Measurements from ENCODE around the gene METRN.

The METRN gene

DNA sequence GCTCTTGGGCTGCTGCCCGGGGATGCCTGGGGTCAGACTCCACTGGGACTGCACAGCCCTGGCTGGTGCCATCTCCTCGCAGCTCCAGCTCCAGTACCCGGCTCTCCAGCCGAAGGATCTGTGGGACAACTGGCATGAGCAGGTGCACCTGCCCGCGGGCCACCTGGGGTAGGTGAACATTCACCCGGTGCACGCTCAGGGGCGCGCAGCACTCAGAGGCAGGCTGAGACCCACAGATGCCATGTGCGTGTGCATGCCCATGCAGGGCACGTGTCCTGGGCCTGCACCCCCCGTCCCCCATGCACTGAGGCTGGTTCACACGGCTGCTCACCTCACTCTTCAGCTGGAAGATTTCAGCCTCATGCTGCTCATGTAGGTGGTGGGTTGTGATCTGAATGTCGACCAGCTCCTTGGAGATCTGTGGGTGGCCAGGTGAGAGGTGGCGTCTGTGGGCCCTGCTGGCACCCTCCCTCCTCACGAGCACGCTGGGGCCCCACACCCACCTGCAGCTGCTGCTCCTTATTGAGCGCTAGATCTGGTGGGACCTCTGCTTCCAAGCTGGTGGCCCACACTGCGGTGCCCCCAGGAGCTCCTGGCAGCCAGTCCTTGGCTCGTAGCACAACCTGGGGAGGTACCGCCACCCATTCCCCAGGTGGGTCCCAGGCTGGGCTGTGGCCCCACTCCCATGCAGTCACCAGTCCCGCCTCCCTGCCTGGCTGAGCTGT is 10.7 kb downstream of the METRN start:
- H3K27me3 ChIP-seq (ENCODE audit: insufficient read depth, poor library complexity, severe bottlenecking): no peaks in the 10 kb centered on the region
- ATAC-seq (ENCODE audit: low read depth) (no peak), DNase-seq (ENCODE audit: low spot score) (no peak)
- no peaks in the 10 kb centered on the region for H3K4me1 ChIP-seq (ENCODE audit: insufficient read depth, poor library complexity, severe bottlenecking)
- TF ChIP-seq, protein P1, sequence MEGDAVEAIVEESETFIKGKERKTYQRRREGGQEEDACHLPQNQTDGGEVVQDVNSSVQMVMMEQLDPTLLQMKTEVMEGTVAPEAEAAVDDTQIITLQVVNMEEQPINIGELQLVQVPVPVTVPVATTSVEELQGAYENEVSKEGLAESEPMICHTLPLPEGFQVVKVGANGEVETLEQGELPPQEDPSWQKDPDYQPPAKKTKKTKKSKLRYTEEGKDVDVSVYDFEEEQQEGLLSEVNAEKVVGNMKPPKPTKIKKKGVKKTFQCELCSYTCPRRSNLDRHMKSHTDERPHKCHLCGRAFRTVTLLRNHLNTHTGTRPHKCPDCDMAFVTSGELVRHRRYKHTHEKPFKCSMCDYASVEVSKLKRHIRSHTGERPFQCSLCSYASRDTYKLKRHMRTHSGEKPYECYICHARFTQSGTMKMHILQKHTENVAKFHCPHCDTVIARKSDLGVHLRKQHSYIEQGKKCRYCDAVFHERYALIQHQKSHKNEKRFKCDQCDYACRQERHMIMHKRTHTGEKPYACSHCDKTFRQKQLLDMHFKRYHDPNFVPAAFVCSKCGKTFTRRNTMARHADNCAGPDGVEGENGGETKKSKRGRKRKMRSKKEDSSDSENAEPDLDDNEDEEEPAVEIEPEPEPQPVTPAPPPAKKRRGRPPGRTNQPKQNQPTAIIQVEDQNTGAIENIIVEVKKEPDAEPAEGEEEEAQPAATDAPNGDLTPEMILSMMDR (IDR thresholded peaks at IDR 0.05; ENCODE audit: poor library complexity, severe bottlenecking): no peak
- no peaks in the 10 kb centered on the region for H3K36me3 ChIP-seq (ENCODE audit: low read depth)
- H3K9me3 ChIP-seq (ENCODE audit: severe bottlenecking): no peaks in the 10 kb centered on the region
- H3K27ac ChIP-seq (ENCODE audit: poor library complexity, severe bottlenecking): no peak overlapping the region
- H3K4me3 ChIP-seq (ENCODE audit: severe bottlenecking): no peak overlapping the region

DNA sequence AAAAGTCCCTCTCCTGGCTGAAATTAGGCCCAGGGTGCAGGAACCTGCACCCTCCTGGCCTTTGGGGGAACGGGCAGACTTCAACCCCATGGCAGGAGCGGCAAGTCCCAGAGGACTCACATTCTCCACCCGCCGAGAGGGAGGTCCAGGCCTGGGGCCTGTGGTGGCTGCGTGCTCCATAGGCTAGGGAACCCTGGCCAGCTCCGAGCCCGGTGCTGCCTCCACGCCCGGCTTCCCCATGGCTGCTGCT is 11.2 kb downstream of the METRN start:
- H3K27ac ChIP-seq (ENCODE audit: poor library complexity, severe bottlenecking): peak overlapping the region; percentile 64
- no peaks in the 10 kb centered on the region for H3K4me1 ChIP-seq (ENCODE audit: insufficient read depth, poor library complexity, severe bottlenecking)
- H3K9me3 ChIP-seq (ENCODE audit: severe bottlenecking): no peaks in the 10 kb centered on the region
- TF ChIP-seq, protein P1 (IDR thresholded peaks at IDR 0.05; ENCODE audit: poor library complexity, severe bottlenecking): no peak
- H3K27me3 ChIP-seq (ENCODE audit: insufficient read depth, poor library complexity, severe bottlenecking): no peaks in the 10 kb centered on the region
- DNase-seq (ENCODE audit: low spot score) (no peak), ATAC-seq (ENCODE audit: low read depth) (no peak)
- H3K36me3 ChIP-seq (ENCODE audit: low read depth): no peaks in the 10 kb centered on the region
- H3K4me3 ChIP-seq (ENCODE audit: severe bottlenecking): peak overlapping the region; percentile 43

DNA sequence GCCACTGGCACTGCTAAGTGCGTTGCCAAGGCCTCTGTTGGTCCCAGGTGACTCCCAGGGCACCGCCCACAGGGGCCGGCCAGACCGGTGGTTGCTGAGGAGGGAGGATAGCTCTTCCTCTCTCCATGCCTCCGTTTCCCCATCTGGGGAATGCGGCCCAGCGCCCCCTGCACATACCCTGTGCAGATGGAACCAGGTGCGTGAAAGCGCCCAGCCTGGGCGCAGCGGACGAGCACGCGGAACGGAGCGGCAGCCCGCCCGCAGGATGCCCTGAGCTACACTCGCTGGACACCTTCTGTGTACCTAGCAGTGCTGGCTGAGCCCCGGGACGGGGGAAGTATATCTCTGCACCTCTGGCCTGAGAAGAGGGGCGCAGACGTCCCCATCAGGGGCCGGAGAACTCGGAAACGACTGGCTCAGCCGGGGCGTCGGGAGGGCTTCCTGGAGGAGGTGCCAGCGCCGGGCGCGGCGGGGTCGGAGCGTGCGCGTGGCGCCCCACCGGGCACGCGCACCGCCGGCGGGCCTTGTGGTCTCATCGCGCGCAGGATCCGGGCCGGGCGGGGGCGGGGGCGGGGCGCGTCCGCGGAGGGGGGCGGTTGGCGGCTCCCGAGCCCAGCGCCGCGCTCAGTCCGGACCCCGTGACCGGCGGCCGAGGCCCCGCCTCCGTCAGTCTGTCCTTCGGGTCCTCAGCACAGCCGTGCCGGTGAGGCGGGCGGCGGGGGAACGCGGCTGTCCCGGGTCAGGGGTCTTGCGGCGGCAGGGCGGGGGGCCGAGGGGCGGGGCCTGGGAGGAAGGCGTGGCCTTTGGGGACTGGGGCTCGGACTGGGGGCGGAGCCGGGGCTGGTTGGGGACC is 11.7 kb downstream of the METRN start, which contains the start of the genes CCDC78 and HAGHL:
Gene CCDC78, minus strand, starts transcription at position 6 of the 853 bp plus-strand sequence. CDS start 76 bp downstream, outside the sequence.
Gene HAGHL, plus strand, starts transcription at position 669 of the 853 bp plus-strand sequence. CDS start 404 bp downstream, outside the sequence.
- Histone ChIP-seq H3K4me1 (ENCODE audit: insufficient read depth, poor library complexity, severe bottlenecking) (no peaks in the 10 kb centered on the region), H3K9me3 (ENCODE audit: severe bottlenecking) (no peaks in the 10 kb centered on the region), H3K36me3 (ENCODE audit: low read depth) (no peaks in the 10 kb centered on the region), H3K27ac (ENCODE audit: poor library complexity, severe bottlenecking) (peak within 1 kb of the TSS; percentile 64), H3K27me3 (ENCODE audit: insufficient read depth, poor library complexity, severe bottlenecking) (no peaks in the 10 kb centered on the region), H3K4me3 (ENCODE audit: severe bottlenecking) (peak within 1 kb of the TSS; percentile 43)
- TF ChIP-seq, protein P1 (IDR thresholded peaks at IDR 0.05; ENCODE audit: poor library complexity, severe bottlenecking): no peak
- ATAC-seq (ENCODE audit: low read depth) (peak; percentile 12), DNase-seq (ENCODE audit: low spot score) (no peak)

DNA sequence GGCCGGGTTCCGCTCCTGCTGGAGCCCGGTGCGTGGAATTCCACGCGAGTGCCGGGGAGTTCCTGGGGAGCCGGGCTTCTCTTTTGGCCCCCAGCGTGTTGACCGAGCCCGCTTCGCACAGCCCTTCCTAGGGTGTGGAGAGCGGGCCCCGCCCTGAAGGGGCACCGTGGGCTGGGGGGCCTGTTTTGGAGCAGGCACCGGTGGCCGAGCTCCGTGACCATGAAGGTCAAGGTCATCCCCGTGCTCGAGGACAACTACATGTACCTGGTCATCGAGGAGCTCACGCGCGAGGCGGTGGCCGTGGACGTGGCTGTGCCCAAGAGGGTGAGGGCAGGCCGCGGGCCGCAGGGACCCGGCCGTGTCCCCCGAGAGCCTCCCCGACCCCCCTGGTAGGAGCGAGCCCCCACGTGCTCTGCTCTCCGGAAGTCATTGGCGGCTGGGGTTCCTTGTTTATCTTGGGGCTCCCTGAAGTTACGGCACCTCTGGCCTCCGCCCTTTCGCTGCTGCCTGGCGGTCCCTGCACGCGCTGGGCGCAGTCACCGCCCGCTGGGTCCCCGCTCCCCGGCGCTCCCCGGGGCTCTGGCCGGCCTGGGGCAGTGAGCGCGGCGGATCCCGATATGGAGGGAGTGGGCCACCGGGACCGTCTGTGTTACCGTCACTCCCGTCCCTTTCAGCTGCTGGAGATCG is 12.5 kb downstream of the METRN start:
- Histone ChIP-seq H3K4me1 (ENCODE audit: insufficient read depth, poor library complexity, severe bottlenecking) (no peaks in the 10 kb centered on the region), H3K27ac (ENCODE audit: poor library complexity, severe bottlenecking) (peak overlapping the region; percentile 64), H3K4me3 (ENCODE audit: severe bottlenecking) (peak overlapping the region; percentile 43), H3K27me3 (ENCODE audit: insufficient read depth, poor library complexity, severe bottlenecking) (no peaks in the 10 kb centered on the region), H3K36me3 (ENCODE audit: low read depth) (0 out of 2 replicates have a peak, but pooled peaks cover 4% of the 10 kb centered on the region), H3K9me3 (ENCODE audit: severe bottlenecking) (no peaks in the 10 kb centered on the region)
- no peak for ATAC-seq (ENCODE audit: low read depth)
- TF ChIP-seq, protein P1 (IDR thresholded peaks at IDR 0.05; ENCODE audit: poor library complexity, severe bottlenecking): no peak
- no peak for DNase-seq (ENCODE audit: low spot score)
